Vagina (tissue), 2 donors: Measurements from ENCODE around the gene ACADM. TPM values are rescaled to one million over a fixed set of nuclear protein-coding genes. Genes with fewer than 3 reads are reported as not detected.
"Not testable (repeated sequence)": the region's sequence is repeated elsewhere in the genome, so short reads cannot be mapped to it uniquely, and the experiment has no call there.

Experiments
- DNase-seq, 2 donors: peaks; one replicate each; pipeline ENCODE4 v3.0.0-alpha.2; 2017; ENCODE audit errors: extremely low spot score in 2 of 2
- H3K27ac ChIP-seq: fragments of 200-600 bp; sonication (generic); one replicate; pipeline ENCODE4 v1.5.1; 2019
- H3K27me3 ChIP-seq: fragments of 200-600 bp; sonication (generic); one replicate; pipeline ENCODE4 v1.5.1; 2019
- H3K36me3 ChIP-seq, 2 donors: fragments of 200-600 bp; sonication (generic); one replicate each; pipeline ENCODE4 v1.5.1; 2017 to 2019
- H3K4me1 ChIP-seq: fragments of 200-600 bp; sonication (generic); one replicate; pipeline ENCODE4 v1.5.1; 2019
- H3K4me3 ChIP-seq, 2 donors: fragments of 200-600 bp; sonication (generic); 1 replicate in 1 of 2; 2 replicates in 1 of 2; pipeline ENCODE4 v1.5.1; 2016 to 2019
- H3K9me3 ChIP-seq: fragments of 200-600 bp; sonication (generic); one replicate; pipeline ENCODE4 v1.5.1; 2019
- POLR2A ChIP-seq, 2 donors: fragments of 450-650 bp; IDR thresholded peaks; one replicate each; pipeline ENCODE4 v1.6.1; 2017; ENCODE audit warnings: antibody characterized with exemption in 2 of 2, mild to moderate bottlenecking in 2 of 2, moderate library complexity in 2 of 2
- POLR2AphosphoS5 ChIP-seq, 2 donors: sonication (generic); formaldehyde crosslinking; IDR thresholded peaks; one replicate each; pipeline ENCODE4 v1.9.0; 2017; ENCODE audit warnings: antibody characterized with exemption in 2 of 2, mild to moderate bottlenecking in 2 of 2, low read depth in 1 of 2; ENCODE audit not compliant: insufficient read depth in 1 of 2
- intact Hi-C: fragments of 100-400 bp; cut with DNase I; formaldehyde crosslinking; loops from one replicate; pipeline ENCODE4 v1.15.1; 2023
- total RNA-seq: library from RNA; depleted of rRNA; stranded (reverse); fragments of >200 nt; gene quantifications from one replicate; pipeline ENCODE4 v1.2.3, GENCODE V29; 2016
- TF ChIP-seq, protein P1 (sequence below), 3 experiments: fragments of 450-650 bp in 2 of 3; fragments of 200-600 bp in 1 of 3; sonication (generic) in 1 of 3; IDR thresholded peaks; one replicate each; pipeline ENCODE4 v1.5.1; 2017 to 2019; ENCODE audit warnings: antibody characterized with exemption in 3 of 3, mild to moderate bottlenecking in 2 of 3, moderate library complexity in 2 of 3

ACADM gene
- total RNA-seq, 1 donor from 2014 or later: 30.2 TPM

DNA sequence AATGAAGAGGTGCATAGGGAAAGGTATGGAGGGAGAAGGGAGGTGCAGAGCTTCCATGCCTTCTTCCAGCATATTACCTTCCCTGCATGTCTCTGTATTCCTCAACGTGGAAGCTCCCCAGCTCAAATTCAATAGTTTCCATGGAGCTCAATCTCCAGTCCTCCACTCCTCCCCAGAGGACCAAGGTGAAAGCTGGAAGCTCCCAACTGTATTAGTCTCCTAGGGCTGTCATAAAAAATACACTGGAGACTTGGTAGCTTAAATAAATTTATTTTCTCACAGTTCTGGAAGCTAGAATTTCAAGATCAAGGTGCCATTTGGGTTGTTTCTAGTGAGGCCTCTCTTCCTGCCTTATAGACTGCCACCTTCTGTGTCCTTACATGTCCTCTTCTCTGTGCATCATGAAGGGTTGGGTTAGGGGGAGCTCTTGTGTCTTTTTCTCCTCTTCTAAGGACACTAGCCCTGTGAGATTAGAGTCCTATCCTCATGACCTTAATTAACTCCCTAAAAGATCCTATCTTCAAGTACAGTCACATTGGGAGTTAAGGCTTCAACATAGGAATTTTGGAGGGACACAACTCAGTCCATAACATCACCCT is 39.6 kb downstream of the ACADM start:
- no peak for DNase-seq
- Histone ChIP-seq H3K36me3 (no peaks in the 10 kb centered on the region), H3K27ac (no peak overlapping the region), H3K4me1 (no peaks in the 10 kb centered on the region), H3K4me3 (no peak overlapping the region), H3K27me3 (no peaks in the 10 kb centered on the region), H3K9me3 (no peaks in the 10 kb centered on the region)
- intact Hi-C loops: no loop called here
- TF ChIP-seq, protein P1, sequence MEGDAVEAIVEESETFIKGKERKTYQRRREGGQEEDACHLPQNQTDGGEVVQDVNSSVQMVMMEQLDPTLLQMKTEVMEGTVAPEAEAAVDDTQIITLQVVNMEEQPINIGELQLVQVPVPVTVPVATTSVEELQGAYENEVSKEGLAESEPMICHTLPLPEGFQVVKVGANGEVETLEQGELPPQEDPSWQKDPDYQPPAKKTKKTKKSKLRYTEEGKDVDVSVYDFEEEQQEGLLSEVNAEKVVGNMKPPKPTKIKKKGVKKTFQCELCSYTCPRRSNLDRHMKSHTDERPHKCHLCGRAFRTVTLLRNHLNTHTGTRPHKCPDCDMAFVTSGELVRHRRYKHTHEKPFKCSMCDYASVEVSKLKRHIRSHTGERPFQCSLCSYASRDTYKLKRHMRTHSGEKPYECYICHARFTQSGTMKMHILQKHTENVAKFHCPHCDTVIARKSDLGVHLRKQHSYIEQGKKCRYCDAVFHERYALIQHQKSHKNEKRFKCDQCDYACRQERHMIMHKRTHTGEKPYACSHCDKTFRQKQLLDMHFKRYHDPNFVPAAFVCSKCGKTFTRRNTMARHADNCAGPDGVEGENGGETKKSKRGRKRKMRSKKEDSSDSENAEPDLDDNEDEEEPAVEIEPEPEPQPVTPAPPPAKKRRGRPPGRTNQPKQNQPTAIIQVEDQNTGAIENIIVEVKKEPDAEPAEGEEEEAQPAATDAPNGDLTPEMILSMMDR (IDR thresholded peaks at IDR 0.05): no peak
- TF ChIP-seq POLR2AphosphoS5 (IDR thresholded peaks at IDR 0.05; ENCODE audit: insufficient read depth in 1 of 2, low read depth in 1 of 2) (no peak), POLR2A (IDR thresholded peaks at IDR 0.05) (no peak)

GRCh38 chr1:75765697-75766355 is 41.3 kb downstream of the ACADM start:
- Histone ChIP-seq H3K9me3 (no peaks in the 10 kb centered on the region), H3K27ac (no peak overlapping the region), H3K4me1 (no peaks in the 10 kb centered on the region), H3K4me3 (no peak overlapping the region), H3K27me3 (no peaks in the 10 kb centered on the region), H3K36me3 (no peaks in the 10 kb centered on the region)
- TF ChIP-seq POLR2AphosphoS5 (IDR thresholded peaks at IDR 0.05; ENCODE audit: insufficient read depth in 1 of 2, low read depth in 1 of 2) (no peak), POLR2A (IDR thresholded peaks at IDR 0.05) (no peak)
- intact Hi-C loops: no loop called here
- DNase-seq: no peak

DNA sequence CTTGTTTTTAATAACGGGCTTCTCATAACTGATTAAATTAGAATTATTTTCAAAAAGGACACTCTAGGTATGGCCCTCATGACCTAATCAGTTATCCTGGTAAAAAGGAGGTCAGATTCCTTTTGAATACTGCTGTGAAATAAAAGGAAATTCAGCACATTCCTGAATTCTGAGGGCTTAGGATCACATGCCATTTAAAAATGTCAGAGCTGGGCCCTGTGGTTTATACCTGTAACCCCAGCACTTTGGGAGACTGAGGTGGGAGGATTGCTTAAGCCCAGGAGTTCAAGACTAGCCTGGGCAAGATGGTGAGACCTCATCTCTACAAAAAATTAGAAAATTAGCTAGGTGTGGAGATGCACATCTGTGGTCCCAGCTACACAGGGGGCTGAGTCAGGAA is 43.5 kb downstream of the ACADM start:
- H3K4me1 ChIP-seq: no peaks in the 10 kb centered on the region
- H3K4me3 ChIP-seq: no peak overlapping the region
- no peaks in the 10 kb centered on the region for H3K36me3 ChIP-seq
- DNase-seq: no peak
- H3K27ac ChIP-seq: no peak overlapping the region
- intact Hi-C loops: no loop called here
- no peaks in the 10 kb centered on the region for H3K9me3 ChIP-seq
- no peaks in the 10 kb centered on the region for H3K27me3 ChIP-seq
- TF ChIP-seq POLR2AphosphoS5 (IDR thresholded peaks at IDR 0.05; ENCODE audit: insufficient read depth in 1 of 2, low read depth in 1 of 2): no peak
- TF ChIP-seq, protein P1 (IDR thresholded peaks at IDR 0.05): no peak
- no peak for TF ChIP-seq POLR2A (IDR thresholded peaks at IDR 0.05)

DNA sequence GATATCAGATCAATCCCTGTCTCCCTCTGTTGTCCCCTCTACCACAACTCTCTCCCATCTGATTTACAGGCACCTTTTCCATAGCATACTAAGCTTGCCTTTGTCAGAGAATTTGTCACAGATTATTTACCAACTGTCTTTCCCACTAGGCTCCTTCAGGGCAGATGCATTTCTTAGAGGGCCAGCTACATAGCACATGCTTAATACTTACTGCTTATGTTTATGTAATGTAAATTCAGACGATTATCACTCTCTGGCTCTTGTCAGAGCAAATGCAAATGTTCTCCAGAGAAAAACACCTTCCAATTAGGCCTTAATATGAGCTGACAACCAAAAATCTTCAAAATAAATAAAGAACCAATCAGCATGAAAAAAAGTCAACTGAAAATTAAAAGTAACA is 46.3 kb downstream of the ACADM start:
- H3K36me3 ChIP-seq: no peaks in the 10 kb centered on the region
- H3K4me3 ChIP-seq: no peak overlapping the region
- no peaks in the 10 kb centered on the region for H3K4me1 ChIP-seq
- no peaks in the 10 kb centered on the region for H3K27me3 ChIP-seq
- H3K9me3 ChIP-seq: no peaks in the 10 kb centered on the region
- no peak overlapping the region for H3K27ac ChIP-seq
- TF ChIP-seq, protein P1 (IDR thresholded peaks at IDR 0.05): no peak
- TF ChIP-seq POLR2A (IDR thresholded peaks at IDR 0.05) (no peak), POLR2AphosphoS5 (IDR thresholded peaks at IDR 0.05; ENCODE audit: insufficient read depth in 1 of 2, low read depth in 1 of 2) (no peak)
- no peak for DNase-seq
- intact Hi-C loops: no loop called here

- Histone ChIP-seq H3K27me3 (no peaks in the 10 kb centered on the region), H3K4me3 (no peak overlapping the region), H3K36me3 (no peaks in the 10 kb centered on the region), H3K4me1 (no peaks in the 10 kb centered on the region), H3K9me3 (no peaks in the 10 kb centered on the region), H3K27ac (no peak overlapping the region)
- no peak for TF ChIP-seq POLR2A (IDR thresholded peaks at IDR 0.05)
- TF ChIP-seq, protein P1 (IDR thresholded peaks at IDR 0.05): no peak
- no peak for TF ChIP-seq POLR2AphosphoS5 (IDR thresholded peaks at IDR 0.05; ENCODE audit: insufficient read depth in 1 of 2, low read depth in 1 of 2)
- intact Hi-C loops: no loop called here
- no peak for DNase-seq
Observed at GRCh38 chr1:75771978-75772377, 47.5 kb downstream of the ACADM start.

DNA sequence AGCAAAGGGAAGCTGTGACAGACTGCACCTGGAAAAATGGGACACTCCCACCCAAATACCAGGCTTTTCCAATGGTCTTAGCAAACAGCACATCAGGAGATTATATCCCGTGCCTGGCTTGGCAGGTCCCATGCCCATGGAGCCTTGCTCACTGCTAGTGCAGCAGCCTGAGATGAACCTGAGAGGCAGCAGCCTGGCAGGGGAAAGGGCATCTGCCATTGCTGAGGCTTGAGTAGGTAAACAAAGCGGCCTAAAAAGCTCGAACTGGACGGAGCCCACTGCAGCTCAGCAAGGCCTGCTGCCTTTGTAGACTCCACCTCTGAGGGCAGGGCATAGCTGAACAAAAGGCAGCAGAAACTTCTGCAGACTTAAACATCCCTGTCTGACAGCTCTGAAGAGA is 53.3 kb downstream of the ACADM start:
- H3K27ac ChIP-seq, DNase-seq, H3K27me3 ChIP-seq, H3K4me3 ChIP-seq, H3K4me1 ChIP-seq, intact Hi-C loops, H3K9me3 ChIP-seq, H3K36me3 ChIP-seq: not testable (repeated sequence)

DNA sequence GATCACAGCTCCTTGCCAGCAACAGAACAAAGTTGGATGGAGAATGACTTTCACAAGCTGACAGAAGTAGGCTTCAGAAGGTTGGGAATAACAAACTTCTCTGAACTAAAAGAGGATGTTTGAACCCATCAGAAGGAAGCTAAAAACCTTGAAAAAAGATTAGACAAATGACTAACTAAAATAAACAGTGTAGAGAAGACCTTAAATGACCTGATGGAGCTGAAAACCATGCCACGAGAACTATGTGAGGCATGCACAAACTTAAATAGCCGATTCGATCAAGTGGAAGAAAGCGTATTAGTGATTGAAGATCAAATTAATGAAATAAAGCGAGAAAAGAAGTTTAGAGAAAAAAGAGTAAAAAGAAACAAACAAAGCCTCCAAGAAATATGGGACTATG is 54.2 kb downstream of the ACADM start:
- H3K9me3 ChIP-seq, H3K36me3 ChIP-seq, intact Hi-C loops, DNase-seq, H3K27ac ChIP-seq, H3K27me3 ChIP-seq, H3K4me3 ChIP-seq, H3K4me1 ChIP-seq: not testable (repeated sequence)

- H3K4me3 ChIP-seq, intact Hi-C loops, H3K27me3 ChIP-seq, DNase-seq, H3K27ac ChIP-seq, H3K4me1 ChIP-seq, H3K9me3 ChIP-seq, H3K36me3 ChIP-seq: not testable (repeated sequence)
Observed at GRCh38 chr1:75780183-75780582, 55.7 kb downstream of the ACADM start.

DNA sequence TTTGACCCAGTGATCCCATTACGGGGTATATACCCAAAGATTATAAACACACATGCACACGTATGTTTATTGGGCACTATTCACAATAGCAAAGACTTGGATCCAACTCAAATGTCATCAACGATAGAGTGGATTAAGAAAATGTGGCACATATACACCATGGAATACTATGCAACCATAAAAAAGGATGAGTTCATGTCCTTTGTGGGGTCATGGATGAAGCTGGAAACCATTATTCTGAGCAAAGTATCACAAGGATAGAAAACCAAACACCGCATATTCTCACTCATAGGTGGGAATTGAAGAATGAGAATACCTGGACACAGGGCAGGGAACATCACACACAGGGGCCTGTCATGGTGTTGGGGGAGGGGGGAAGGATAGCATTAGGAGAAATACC is 59.4 kb downstream of the ACADM start:
- H3K36me3 ChIP-seq, H3K27ac ChIP-seq, intact Hi-C loops, H3K27me3 ChIP-seq, H3K4me3 ChIP-seq, DNase-seq, H3K9me3 ChIP-seq: not testable (repeated sequence)
- H3K4me1 ChIP-seq: peaks cover 31% of the 10 kb centered on the region
